A549 (cell line): ENCODE measurements around the gene CELF4. TPM values are rescaled to one million over a fixed set of nuclear protein-coding genes. Genes with fewer than 3 reads are reported as not detected.

ENCODE experiments used
- ATAC-seq, 2 experiments: fragments of 200-7000 bp in 1 of 2; fragments of >200 bp in 1 of 2; cut with Nextera tagmentation in 1 of 2; cut with Tn5 transposase in 1 of 2; 3 replicates each; pipeline versions ENCODE4 v1.8.0 to v1.9.1; 2018 to 2020; ENCODE audit warnings: mild to moderate bottlenecking in 1 of 2, moderate library complexity in 1 of 2
- CTCF ChIA-PET: fragments of 300-600 bp; sonication (Branson Sonifier 250); formaldehyde crosslinking; extraction: SDS; loops from one replicate; lab custom pipeline; 2021; ENCODE audit warnings: antibody characterized with exemption, inconsistent platforms; lab: Yijun Ruan, JAX
- POLR2A ChIA-PET: fragments of 350-600 bp; formaldehyde crosslinking; extraction: SDS; loops from one replicate; lab custom pipeline; 2021; ENCODE audit warnings: antibody characterized with exemption, inconsistent platforms; lab: Yijun Ruan, JAX
- DNase-seq, 2 experiments: peaks; one replicate each; pipeline versions ENCODE4 v3.0.0 to v3.0.0-alpha.2; 2011 to 2016; ENCODE audit warnings: low read depth in 1 of 2, low spot score in 1 of 2
- FAIRE-seq: peaks from 2 replicates; lab custom pipeline; 2011; peaks lifted over from hg19 to GRCh38; lab: Jason Lieb, UNC
- H3K27ac ChIP-seq, 2 experiments: fragments of >200 bp; sonication (Bioruptor Twin); formaldehyde crosslinking; 3 replicates each; pipeline ENCODE4 v1.5.1; 2016 to 2017
- H3K4me1 ChIP-seq: fragments of >200 bp; sonication (Bioruptor Twin); formaldehyde crosslinking; 3 replicates; pipeline ENCODE4 v1.6.1; 2016
- H3K4me2 ChIP-seq: fragments of >200 bp; sonication (Bioruptor Twin); formaldehyde crosslinking; 3 replicates; pipeline ENCODE4 v1.6.1; 2016
- H3K4me3 ChIP-seq: fragments of >200 bp; sonication (Bioruptor Twin); formaldehyde crosslinking; 3 replicates; pipeline ENCODE4 v1.5.1; 2016
- H3K9me3 ChIP-seq: fragments of >200 bp; sonication (Bioruptor Twin); formaldehyde crosslinking; 3 replicates; pipeline ENCODE4 v1.6.1; 2016
- BCL3 ChIP-seq: fragments of >200 bp; sonication (Bioruptor Twin); formaldehyde crosslinking; IDR thresholded peaks from 3 replicates; pipeline ENCODE4 v1.6.1; 2016
- CHD2 ChIP-seq: fragments of 150-350 bp; IDR thresholded peaks from 2 replicates; pipeline ENCODE4 v1.6.1; 2014; ENCODE audit warnings: low read length; ENCODE audit not compliant: partially characterized antibody
- CTCF ChIP-seq: fragments of >200 bp; sonication (Bioruptor Twin); formaldehyde crosslinking; IDR thresholded peaks from 3 replicates; pipeline ENCODE4 v1.5.1; 2016
- EHMT2 ChIP-seq: fragments of 200-600 bp; sonication (generic); IDR thresholded peaks from 2 replicates; pipeline ENCODE4 v1.6.1; 2016; ENCODE audit warnings: antibody characterized with exemption, low read depth, mild to moderate bottlenecking, moderate library complexity
- FOSL2 ChIP-seq, 2 experiments: fragments of 450-650 bp in 1 of 2; fragments of >200 bp in 1 of 2; sonication (Bioruptor Twin) in 1 of 2; formaldehyde crosslinking; IDR thresholded peaks; 2 replicates each; pipeline versions ENCODE4 v1.5.0 to v1.6.1; 2016 to 2020; ENCODE audit warnings: mild to moderate bottlenecking in 1 of 2, moderate library complexity in 1 of 2
- FOXS1 ChIP-seq: fragments of 250-450 bp; sonication (Bioruptor Pico); IDR thresholded peaks from 2 replicates; pipeline ENCODE4 v1.5.0; 2020; ENCODE audit warnings: mild to moderate bottlenecking, moderate library complexity
- GATA3 ChIP-seq: IDR thresholded peaks from 2 replicates; pipeline ENCODE4 v1.6.1; 2012; ENCODE audit warnings: borderline replicate concordance
- HES2 ChIP-seq: fragments of >200 bp; sonication (Bioruptor Twin); formaldehyde crosslinking; IDR thresholded peaks from 2 replicates; pipeline ENCODE4 v1.6.1; 2016
- HEYL ChIP-seq: fragments of 250-450 bp; sonication (Bioruptor Pico); IDR thresholded peaks from 2 replicates; pipeline ENCODE4 v1.8.0; 2021; ENCODE audit warnings: mild to moderate bottlenecking, moderate library complexity
- HOXA7 ChIP-seq: fragments of 250-450 bp; sonication (Bioruptor Pico); IDR thresholded peaks from 2 replicates; pipeline ENCODE4 v1.5.0; 2020; ENCODE audit warnings: mild to moderate bottlenecking, moderate library complexity
- HOXB13 ChIP-seq: fragments of 250-450 bp; sonication (Bioruptor Pico); IDR thresholded peaks from 2 replicates; pipeline ENCODE4 v1.5.0; 2020; ENCODE audit warnings: low read depth, mild to moderate bottlenecking, moderate library complexity
- KDM5A ChIP-seq: fragments of 200-600 bp; sonication (generic); IDR thresholded peaks from 2 replicates; pipeline ENCODE4 v1.6.1; 2016; ENCODE audit warnings: antibody characterized with exemption, mild to moderate bottlenecking
- MAX ChIP-seq: IDR thresholded peaks from 2 replicates; pipeline ENCODE4 v1.6.1; 2012
- NR3C1 ChIP-seq: fragments of >200 bp; sonication (Bioruptor Twin); formaldehyde crosslinking; IDR thresholded peaks from 3 replicates; pipeline ENCODE4 v1.6.1; 2017
- RARB ChIP-seq: fragments of 250-450 bp; sonication (Bioruptor Pico); IDR thresholded peaks from 2 replicates; pipeline ENCODE4 v1.8.0; 2021; ENCODE audit warnings: mild to moderate bottlenecking, moderate library complexity
- REST ChIP-seq: fragments of 200-600 bp; sonication (generic); IDR thresholded peaks from 2 replicates; pipeline ENCODE4 v1.6.1; 2016; ENCODE audit warnings: antibody characterized with exemption, mild to moderate bottlenecking, moderate library complexity
- RFX5 ChIP-seq: fragments of 450-650 bp; IDR thresholded peaks from 2 replicates; pipeline ENCODE4 v1.7.1; 2014; ENCODE audit warnings: antibody characterized with exemption, mild to moderate bottlenecking, moderate library complexity
- RNF2 ChIP-seq: fragments of 200-600 bp; sonication (generic); IDR thresholded peaks from 2 replicates; pipeline ENCODE4 v1.6.1; 2016; ENCODE audit warnings: low read depth, mild to moderate bottlenecking, antibody characterized with exemption, moderate library complexity, borderline replicate concordance
- ZNF302 ChIP-seq: fragments of 250-450 bp; sonication (Bioruptor Pico); IDR thresholded peaks from 2 replicates; pipeline ENCODE4 v1.9.0; 2021; ENCODE audit warnings: inconsistent platforms, mild to moderate bottlenecking, moderate library complexity
- ZSCAN20 ChIP-seq: fragments of 250-450 bp; sonication (Bioruptor Pico); IDR thresholded peaks from 2 replicates; pipeline ENCODE4 v1.8.0; 2022; ENCODE audit warnings: mild to moderate bottlenecking, moderate library complexity
- WGBS: methylation state at CpG from one replicate; pipeline ENCODE4 v1.1.6; 2017; ENCODE audit errors: missing lambda C conversion rate; 5-methylcytosine and 5-hydroxymethylcytosine counted together
- polyA plus RNA-seq, 4 experiments: library from polyadenylated mRNA; depleted of rRNA in 3 of 4; stranded (reverse); fragments of >200 nt; fragmentation: RNase III in 1 of 4; extraction: RNeasy Plus Mini Kit Qiagen cat#74134 plus additional on column Dnase treatment in 1 of 4; gene quantifications; 2 replicates in 3 of 4; 3 replicates in 1 of 4; pipeline ENCODE4 v1.2.3, GENCODE V29; 2011 to 2017

The CELF4 gene
- polyA plus RNA-seq, 2 of the 4 experiments (the other 2 are of a cell fraction): 0.08 TPM; not detected in 1

GRCh38 chr18:37304012-37304680 lies 261.5 kb downstream of the CELF4 start:
- POLR2A ChIA-PET: no interaction called here
- Histone ChIP-seq H3K4me2 (no peak overlapping the region), H3K27ac (no peak overlapping the region), H3K4me3 (no peak overlapping the region), H3K4me1 (peaks cover 11% of the 10 kb centered on the region), H3K9me3 (no peaks in the 10 kb centered on the region)
- TF ChIP-seq MAX (no peak), HES2 (no peak), EHMT2 (no peak), HEYL (CRISPR knock-in tag) (no peak), KDM5A (no peak), REST (no peak), ZNF302 (no peak), FOSL2 (IDR thresholded peaks at IDR 0.05) (no peak), FOSL2 (CRISPR knock-in tag; IDR thresholded peaks at IDR 0.05) (no peak), BCL3 (no peak), CTCF (no peak), RFX5 (no peak), GATA3 (no peak), ZSCAN20 (CRISPR knock-in tag) (no peak), CHD2 (no peak), HOXA7 (CRISPR knock-in tag) (no peak), FOXS1 (CRISPR knock-in tag) (no peak), RARB (no peak), HOXB13 (CRISPR knock-in tag) (no peak), RNF2 (no peak), NR3C1 (no peak)
- no peak for FAIRE-seq
- WGBS: 70% methylated on average over 5 of the region's 5 CpGs
- no peak for ATAC-seq
- CTCF ChIA-PET: no interaction called here
- no peak for DNase-seq
